Stimulated activated CD4-positive, alpha-beta T cell treated with anti-CD3 and anti-CD28 coated beads, Interleukin-15, amount 100 ng/mL, for 1 hour (primary cell): ENCODE data around the gene KRTAP19-1.

Source experiments
- DNase-seq, 2 donors: peaks; one replicate each; pipeline ENCODE4 v3.0.0-alpha.2; 2020; ENCODE audit warnings: low read depth in 1 of 2, low spot score in 1 of 2

The KRTAP19-1 gene

DNA sequence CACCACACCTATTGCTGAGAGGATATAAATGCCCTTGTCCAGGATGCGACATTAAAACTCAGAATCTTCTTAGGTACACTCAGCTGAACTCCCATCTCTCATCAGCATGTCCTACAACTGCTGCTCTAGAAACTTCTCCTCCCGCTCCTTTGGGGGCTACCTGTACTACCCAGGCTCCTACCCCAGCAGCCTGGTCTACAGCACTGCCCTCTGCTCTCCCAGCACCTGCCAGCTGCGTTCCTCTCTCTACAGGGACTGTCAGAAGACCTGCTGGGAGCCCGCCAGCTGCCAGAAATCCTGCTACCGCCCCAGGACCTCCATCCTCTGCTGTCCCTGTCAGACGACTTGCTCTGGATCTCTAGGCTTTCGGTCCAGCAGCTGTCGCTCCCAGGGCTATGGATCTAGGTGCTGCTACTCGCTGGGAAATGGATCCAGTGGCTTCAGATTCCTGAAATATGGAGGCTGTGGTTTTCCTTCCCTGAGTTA, 50.0 kb downstream of the KRTAP19-1 start, which contains the start of gene KRTAP13-4:
Gene KRTAP13-4, plus strand, starts transcription at position 51 of the 486 bp plus-strand sequence. Its CDS starts 56 bp downstream, at position 107.
- DNase-seq: no peak
